BJ (cell line): ENCODE results near the gene PIGN. TPM values are rescaled to one million over a fixed set of nuclear protein-coding genes. Genes with fewer than 3 reads are reported as not detected.

Experiments used
- CTCF ChIA-PET: fragments of 350-600 bp; formaldehyde crosslinking; extraction: SDS; loops from one replicate; lab custom pipeline; 2021; ENCODE audit warnings: antibody characterized with exemption, inconsistent platforms; lab: Yijun Ruan, JAX
- POLR2A ChIA-PET: fragments of 300-600 bp; sonication (Branson Sonifier 250); formaldehyde crosslinking; extraction: SDS; loops from one replicate; lab custom pipeline; 2021; ENCODE audit warnings: antibody characterized with exemption; lab: Charles Lee
- DNase-seq: peaks from one replicate; pipeline ENCODE4 v3.0.0-alpha.2; 2011; ENCODE audit warnings: low read depth
- H3K27me3 ChIP-seq: 2 replicates; pipeline ENCODE4 v1.6.0; 2011; ENCODE audit warnings: low read length; ENCODE audit not compliant: control insufficient read depth, insufficient read depth
- H3K36me3 ChIP-seq: 2 replicates; pipeline ENCODE4 v1.5.1; 2011; ENCODE audit warnings: low read length; ENCODE audit not compliant: control insufficient read depth, insufficient read depth
- H3K4me3 ChIP-seq: 2 replicates; pipeline ENCODE4 v1.5.1; 2011; ENCODE audit warnings: low read depth, mild to moderate bottlenecking, control low read depth, low read length
- polyA plus RNA-seq: library from polyadenylated mRNA; depleted of rRNA; stranded (reverse); fragments of >200 nt; gene quantifications from 2 replicates; pipeline ENCODE4 v1.2.3, GENCODE V29; 2011
- TF ChIP-seq, protein P1 (sequence below): IDR thresholded peaks from 2 replicates; pipeline ENCODE4 v1.5.1; 2011; ENCODE audit warnings: low read depth, mild to moderate bottlenecking, control low read depth, inconsistent platforms, low read length, moderate library complexity; ENCODE audit not compliant: insufficient read depth

The PIGN gene
- polyA plus RNA-seq, 1 experiment: 12.0 TPM

DNA sequence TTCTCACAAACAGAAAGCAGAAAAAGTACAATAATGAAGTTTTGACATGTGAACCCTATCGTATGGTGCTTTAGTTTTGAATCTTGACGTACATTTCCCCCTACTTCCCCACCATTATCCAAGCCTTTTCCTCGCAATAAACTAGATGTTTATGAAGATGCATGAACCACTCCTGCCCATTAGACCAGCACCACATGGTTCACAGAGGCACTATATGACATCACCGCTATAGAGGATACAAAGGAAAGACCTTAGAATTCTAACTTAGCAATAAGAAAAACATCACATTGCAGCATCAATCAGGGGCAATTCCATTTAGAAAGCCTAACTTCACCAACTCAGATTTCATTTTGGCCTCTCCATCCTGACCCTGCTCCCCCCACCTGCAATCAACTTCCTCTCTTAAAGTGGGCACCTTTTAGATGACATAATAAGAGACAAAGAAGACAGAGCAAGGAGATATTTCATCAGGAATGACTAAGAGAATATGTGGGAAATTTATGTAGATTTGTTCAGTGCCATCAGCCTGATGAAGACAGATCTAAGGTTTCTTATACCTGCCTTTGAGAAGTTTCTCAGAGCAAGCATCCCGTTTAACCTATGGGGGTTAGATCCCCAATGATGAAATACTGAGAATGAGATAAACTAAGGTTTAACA is 124.9 kb downstream of the PIGN start:
- DNase-seq: no peak
- TF ChIP-seq, protein P1, sequence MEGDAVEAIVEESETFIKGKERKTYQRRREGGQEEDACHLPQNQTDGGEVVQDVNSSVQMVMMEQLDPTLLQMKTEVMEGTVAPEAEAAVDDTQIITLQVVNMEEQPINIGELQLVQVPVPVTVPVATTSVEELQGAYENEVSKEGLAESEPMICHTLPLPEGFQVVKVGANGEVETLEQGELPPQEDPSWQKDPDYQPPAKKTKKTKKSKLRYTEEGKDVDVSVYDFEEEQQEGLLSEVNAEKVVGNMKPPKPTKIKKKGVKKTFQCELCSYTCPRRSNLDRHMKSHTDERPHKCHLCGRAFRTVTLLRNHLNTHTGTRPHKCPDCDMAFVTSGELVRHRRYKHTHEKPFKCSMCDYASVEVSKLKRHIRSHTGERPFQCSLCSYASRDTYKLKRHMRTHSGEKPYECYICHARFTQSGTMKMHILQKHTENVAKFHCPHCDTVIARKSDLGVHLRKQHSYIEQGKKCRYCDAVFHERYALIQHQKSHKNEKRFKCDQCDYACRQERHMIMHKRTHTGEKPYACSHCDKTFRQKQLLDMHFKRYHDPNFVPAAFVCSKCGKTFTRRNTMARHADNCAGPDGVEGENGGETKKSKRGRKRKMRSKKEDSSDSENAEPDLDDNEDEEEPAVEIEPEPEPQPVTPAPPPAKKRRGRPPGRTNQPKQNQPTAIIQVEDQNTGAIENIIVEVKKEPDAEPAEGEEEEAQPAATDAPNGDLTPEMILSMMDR: no peak
- no peaks in the 10 kb centered on the region for H3K36me3 ChIP-seq
- H3K27me3 ChIP-seq: no peaks in the 10 kb centered on the region
- POLR2A ChIA-PET: no interaction called here
- H3K4me3 ChIP-seq: no peak overlapping the region
- CTCF ChIA-PET: no interaction called here

DNA sequence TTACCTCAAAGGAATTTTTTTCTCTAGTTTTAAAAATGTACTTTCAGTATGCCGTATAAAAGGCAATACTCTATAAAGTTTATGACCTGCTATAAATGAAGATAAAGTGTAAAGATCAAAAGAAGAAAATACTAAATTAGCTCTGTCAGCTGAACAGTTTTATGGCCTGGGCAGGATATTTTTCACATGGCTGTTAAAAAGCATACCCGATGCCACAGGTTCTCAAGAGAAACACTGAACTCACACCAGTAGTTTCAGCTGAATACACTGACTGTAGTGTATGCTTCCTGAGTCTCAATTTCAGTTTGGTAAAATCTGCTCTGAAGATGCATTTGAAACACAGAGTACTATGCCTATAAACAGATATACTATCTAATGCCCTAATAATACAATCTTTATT is 126.0 kb downstream of the PIGN start:
- POLR2A ChIA-PET: no interaction called here
- H3K4me3 ChIP-seq: no peak overlapping the region
- CTCF ChIA-PET: interaction anchor here (1.5 kb wide), 1 partner anchor 14 kb away, joined by 8 read pairs; no protein-coding TSS in a partner anchor
- DNase-seq: no peak
- TF ChIP-seq, protein P1: no peak
- no peaks in the 10 kb centered on the region for H3K36me3 ChIP-seq
- no peaks in the 10 kb centered on the region for H3K27me3 ChIP-seq

DNA sequence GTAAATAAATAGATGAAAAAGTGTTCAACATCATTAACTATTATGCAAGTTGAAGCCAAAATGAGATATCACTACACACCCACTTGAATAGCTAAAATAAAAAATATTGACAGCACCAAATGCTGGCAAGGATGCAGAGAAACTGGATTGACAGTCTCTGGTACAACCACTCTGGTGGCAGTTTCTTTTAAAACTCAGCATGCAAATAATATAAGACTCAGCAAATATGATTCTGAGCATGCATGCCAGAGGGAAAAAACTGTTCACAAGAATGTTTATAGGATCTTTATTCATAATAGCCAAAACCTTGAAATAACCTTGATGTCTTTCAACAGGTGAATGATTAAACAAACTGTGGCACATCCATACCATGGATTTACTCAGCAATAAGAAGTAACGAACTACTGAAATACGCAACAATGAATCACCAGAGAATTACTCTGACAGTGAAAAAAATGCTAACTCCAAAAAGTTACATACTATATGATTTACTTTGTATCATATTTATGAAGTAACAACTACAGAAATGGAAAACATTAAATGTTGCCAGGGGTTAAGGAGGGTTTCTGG is 131.8 kb downstream of the PIGN start:
- DNase-seq: no peak
- H3K4me3 ChIP-seq: no peak overlapping the region
- POLR2A ChIA-PET: no interaction called here

DNA sequence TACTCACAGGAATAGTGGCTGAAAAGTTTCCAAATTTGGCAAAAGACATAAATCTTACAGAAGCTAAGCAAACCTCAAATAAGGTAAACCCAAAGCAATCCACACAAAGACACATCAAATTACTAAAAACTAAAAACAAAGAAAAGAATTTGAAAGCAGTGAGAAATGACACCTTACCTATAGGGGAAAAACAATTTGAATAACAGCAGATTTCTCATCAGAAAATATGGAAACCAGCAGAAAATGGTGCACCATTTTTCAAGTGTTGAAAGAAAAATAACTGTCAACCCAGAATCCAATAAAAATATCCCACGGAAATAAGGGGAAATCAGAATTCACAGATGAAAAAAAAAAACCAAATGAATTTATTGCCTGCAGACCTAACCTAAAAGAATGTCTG is 138.6 kb downstream of the PIGN start:
- Histone ChIP-seq H3K27me3 (no peaks in the 10 kb centered on the region), H3K4me3 (no peak overlapping the region), H3K36me3 (no peaks in the 10 kb centered on the region)
- ChIA-PET CTCF (interaction anchor here (0.9 to 2.2 kb wide), 3 partner anchors 12 to 16 kb away, joined by 3 to 8 read pairs (median 4); no protein-coding TSS in a partner anchor), POLR2A (no interaction called here)
- DNase-seq: no peak
- TF ChIP-seq, protein P1: no peak

More for the DNA sequence above, 131.8 kb downstream of the PIGN start:
- H3K36me3 ChIP-seq: no peaks in the 10 kb centered on the region
- CTCF ChIA-PET: interaction anchor here (1.1 to 1.6 kb wide), 2 partner anchors 10 to 17 kb away, joined by 5 to 6 read pairs; no protein-coding TSS in a partner anchor
- TF ChIP-seq, protein P1: no peak
- H3K27me3 ChIP-seq: no peaks in the 10 kb centered on the region

DNA sequence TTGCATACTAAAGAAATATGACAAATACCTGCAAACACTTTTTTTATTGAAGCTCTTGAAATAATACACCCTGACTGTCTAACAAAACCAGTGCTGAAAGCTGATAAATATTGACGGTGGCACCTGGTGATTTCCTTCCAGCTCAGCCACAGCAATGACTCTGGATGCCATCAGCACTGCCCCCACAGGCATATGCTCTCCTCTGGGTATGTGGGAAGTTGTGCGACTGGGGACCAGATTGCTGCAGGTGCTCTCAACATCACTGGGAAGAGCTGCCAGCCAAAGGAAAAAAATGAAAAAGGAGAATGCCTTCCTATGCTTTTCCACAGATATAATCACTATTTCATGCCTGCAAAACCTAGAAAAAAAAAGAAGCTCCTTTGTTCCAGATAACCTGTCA is 141.5 kb downstream of the PIGN start:
- Histone ChIP-seq H3K27me3 (no peaks in the 10 kb centered on the region), H3K36me3 (no peaks in the 10 kb centered on the region), H3K4me3 (no peak overlapping the region)
- no peak for DNase-seq
- ChIA-PET POLR2A (no interaction called here), CTCF (interaction anchor here (0.9 to 2.0 kb wide), 5 partner anchors 9 to 143 kb away, joined by 3 to 5 read pairs (median 3); no protein-coding TSS in a partner anchor)
- TF ChIP-seq, protein P1: no peak
